ENCODE data around the gene PTGER3.
"Not testable (repeated sequence)": the region's sequence is repeated elsewhere in the genome, so short reads cannot be mapped to it uniquely, and the experiment has no call there.

The PTGER3 gene

DNA sequence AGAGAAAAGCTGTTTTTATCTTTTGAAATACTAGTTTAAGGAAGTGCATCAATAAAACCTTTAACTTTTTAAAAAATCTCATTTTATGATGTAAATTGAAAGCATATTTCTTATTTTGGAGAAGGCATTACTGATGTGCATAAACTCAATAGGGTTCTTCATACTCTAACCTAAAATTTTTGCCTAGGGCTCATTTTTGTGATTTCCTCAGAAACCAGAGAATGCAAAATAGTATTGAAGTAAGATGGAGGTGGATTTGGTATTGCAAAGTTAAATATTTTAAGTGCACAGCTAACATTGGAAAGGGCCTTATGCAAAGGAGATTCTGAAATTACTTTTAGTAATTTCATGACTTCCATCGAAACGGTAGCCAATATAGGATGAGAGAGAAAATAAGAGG lies 101.9 kb downstream of the PTGER3 start:
- DNase-seq, result no peak

DNA sequence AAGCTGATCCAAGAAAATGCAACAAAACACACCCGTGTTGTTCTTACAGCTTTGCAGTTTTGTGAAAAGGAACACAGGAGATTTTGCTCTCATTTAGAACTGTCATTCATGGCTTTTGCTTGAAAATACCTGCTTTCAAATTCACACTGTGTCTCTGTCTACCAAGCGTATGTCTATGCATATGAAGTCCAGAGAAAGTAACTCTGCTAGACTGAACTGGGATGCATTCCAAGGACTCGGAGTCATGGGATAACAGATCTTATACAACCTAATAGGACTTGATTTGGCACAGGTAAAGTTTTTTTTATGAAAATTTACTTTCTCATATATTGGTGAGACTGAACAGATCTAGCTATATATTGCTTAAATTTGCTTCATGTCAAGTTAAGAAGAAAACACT lies 102.4 kb downstream of the PTGER3 start:
- no peak for DNase-seq

DNA sequence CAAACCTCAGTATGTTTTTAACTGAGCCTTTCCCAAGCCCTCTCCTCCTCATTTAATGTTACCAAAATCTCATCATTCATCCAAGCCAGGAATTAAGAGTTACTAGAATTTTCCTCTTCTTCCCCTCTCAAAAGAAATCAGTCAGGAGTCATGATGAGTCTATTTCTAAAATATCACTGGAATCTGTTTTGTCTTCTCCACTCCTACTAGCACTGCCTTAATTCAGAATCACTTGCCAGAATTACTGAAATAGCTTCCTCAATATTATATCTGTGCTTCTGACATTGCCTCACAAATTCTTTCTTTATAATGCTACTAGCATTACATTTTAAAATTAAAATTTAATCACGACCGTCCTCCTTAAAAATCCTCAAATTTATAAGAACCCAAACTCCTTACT lies 106.1 kb downstream of the PTGER3 start:
- no peak for DNase-seq

DNA sequence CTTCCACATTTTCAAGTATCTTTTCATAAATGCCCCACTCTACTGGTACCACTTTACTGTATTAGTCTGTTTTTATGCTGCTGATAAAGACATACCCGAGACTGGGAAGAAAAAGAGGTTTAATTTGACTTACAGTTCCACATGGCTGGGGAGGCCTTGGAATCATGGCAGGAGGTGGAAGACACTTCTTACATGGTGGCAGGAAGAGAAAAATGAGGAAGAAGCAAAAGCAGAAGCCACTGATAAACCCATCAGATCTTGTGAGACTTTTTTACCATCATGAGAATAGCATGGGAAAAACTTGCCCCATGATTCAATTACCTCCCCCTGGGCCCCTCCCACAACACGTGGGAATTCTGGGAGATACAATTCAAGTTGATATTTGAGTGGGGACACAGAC lies 107.2 kb downstream of the PTGER3 start:
- not testable (repeated sequence) for DNase-seq

DNA sequence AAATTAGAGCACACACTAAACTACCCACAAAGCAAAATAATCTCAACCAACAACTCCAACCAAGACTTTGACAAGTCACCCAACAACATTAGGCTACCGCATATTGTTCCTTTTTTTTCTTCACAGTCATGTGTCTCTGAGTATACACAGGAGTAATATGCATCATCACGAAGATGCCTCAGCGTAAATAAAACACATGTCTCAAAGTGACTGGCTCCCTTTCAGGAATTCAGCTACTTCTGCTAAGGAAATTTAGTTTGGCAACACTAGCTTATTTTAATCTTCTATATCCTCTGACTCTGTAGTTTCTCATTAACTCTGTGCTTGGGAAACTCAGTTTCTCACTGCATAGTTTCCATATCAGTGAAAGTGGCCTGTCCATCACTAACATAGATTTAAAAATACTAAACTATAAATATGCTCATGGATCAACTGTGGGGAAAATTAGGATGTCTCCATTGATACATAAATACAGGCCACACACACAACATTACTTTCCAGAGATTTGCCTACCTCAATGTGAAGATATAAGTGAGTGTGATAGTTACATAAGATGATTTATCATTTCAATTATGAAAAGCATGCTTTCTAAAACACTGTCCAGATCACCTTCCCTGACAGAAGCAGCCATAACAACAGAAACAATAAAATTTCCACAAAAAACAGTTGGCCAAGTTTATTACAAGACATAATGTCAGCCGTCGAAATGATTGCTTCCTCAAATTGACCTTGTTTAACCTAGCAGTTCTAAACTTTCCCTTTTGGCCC lies 113.2 kb downstream of the PTGER3 start:
- DNase-seq, result no peak

DNA sequence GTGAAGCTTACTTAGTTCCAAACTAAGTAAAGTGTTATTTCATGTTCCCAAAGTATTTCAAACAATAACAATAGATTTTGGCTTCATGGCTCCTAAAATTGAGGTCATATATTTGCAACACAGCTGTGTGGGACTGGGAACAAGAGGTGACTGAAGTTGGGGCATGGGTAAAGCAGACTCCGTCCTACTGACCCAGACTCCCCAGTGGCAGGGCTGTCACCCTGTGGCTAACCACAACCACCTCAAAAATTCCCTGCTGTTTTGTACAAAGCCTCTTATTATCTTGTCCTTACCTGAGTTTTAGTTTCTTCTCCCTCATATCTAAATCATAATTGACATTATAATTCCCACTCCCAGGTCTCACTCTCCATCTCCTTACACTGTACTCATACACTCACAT lies 117.6 kb downstream of the PTGER3 start:
- no peak for DNase-seq

DNA sequence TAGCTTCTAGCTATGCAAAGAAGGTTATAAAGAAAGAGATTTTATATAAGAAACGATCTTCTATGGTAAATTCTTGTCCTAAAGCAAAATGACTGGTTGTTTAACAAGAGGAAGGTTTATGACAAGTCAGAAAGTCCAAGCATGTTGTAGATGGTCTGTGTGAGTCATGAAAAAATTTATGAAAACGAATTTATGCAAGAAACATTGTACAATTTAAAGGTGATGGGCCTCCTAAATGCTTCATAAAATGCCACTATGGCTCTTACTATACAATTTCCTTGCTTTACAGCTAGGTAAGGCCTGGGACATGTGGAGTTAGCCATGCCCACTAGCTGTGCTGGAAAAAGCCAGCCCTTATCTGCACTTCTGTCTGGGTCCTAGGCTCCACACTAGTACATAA lies 125.4 kb downstream of the PTGER3 start:
- DNase-seq, result no peak

All from retina (tissue), 1 donor.